ENCODE measurements around the gene EZH2.
A peak's percentile ranks its signal among the peaks of the same experiment; 100 is the strongest.

The EZH2 gene

DNA sequence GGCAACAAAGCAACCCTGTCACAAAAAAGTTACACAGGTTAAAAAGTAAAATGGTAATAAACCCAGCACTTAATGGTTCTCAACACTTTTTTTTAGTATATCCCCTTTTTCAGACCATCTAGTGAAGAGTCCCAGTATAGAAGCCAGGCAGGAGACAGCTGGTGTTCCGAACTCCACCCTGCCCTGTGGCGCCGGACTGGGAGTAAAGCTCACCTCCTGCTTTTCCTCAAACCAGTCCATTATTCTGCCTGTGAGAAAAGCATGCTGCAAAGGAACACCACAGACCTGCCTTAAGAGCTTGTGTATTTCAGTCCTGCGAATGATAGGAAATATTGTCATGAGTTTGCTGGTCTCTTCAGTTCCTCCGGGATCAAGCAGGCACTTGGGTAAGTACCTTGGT, 81.0 kb downstream of the EZH2 start:
- no peak for DNase-seq

DNA sequence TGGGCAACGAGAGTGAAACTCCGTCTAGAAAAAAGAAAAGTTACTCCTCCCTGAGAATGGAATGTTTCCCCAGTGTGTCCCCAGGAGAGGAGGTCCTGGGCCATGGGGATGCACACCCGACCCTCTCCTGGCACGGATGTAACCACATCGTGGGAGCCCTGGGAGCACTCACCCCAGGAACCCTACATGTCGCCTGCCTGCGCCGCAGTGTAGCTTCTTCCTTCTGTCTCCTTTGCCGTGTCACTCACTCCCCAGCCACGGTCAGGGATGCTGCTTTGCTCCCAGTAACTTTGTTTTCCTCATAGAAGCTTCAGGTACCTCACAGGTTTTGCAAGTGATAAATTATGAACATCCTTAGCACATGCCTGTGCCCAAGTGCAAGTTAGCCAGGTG, 82.0 kb downstream of the EZH2 start:
- no peak for DNase-seq

DNA sequence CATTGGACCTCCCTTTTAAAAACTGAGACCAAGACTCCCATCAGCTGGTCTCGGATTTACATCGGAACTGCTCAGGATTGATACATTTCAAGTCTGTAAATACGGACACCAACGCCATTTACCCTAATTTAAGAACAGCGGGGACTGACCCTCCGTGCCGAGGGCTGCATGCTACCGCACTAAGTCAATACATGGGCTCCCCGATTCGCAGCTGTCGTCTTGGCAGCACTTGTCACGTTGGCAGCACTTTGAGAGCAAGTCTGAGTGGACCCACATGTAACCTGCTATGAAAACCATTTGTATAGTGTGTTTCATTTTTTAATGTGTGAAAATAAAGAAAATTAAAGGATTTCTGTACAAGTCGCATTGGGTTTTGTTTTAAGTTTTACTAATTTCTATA, 83.4 kb downstream of the EZH2 start:
- no peak for DNase-seq

GRCh38 chr7:148799893-148800555, 84.1 kb downstream of the EZH2 start:
- no peak for DNase-seq

DNA sequence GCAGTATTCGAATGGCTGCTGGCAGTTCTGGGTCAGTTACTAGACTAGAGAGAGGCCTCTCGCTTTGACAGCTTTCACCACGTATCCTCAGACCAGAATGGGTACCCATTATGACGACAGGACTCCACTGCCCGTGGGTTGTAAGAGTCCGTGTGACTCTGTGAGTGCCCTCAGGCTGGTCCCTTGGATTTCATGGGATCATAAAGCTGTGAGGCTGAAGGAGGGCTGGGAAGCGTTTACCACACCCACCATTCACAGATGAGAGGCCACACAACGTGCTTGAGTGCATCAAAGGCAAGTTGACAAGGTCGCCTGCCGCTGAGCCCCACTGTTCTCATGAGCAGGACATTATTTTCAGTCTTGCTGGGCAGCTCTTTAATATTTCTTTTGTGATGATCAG, 87.2 kb downstream of the EZH2 start:
- no peak for DNase-seq

GRCh38 chr7:148794476-148794875, 89.6 kb downstream of the EZH2 start:
- no peak for DNase-seq

DNA sequence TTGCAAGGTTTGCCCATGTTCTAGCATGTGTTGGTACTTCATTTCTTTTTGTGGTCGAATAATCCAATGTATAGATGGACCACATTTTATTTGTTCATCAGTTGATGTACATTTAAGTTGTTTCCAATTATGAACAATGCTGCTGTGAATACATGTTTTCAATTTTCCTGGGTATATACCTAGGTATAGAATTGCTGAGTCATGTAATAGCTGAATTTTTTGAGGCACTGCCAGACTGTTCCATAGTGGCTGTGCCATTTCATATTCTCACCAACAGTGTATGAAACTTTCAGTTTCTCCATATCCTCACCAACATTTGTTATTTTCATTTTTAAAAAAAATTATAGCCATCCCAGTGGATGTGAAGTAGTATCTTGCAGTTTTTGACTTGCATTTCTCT, 90.5 kb downstream of the EZH2 start:
- no peak for DNase-seq

DNA sequence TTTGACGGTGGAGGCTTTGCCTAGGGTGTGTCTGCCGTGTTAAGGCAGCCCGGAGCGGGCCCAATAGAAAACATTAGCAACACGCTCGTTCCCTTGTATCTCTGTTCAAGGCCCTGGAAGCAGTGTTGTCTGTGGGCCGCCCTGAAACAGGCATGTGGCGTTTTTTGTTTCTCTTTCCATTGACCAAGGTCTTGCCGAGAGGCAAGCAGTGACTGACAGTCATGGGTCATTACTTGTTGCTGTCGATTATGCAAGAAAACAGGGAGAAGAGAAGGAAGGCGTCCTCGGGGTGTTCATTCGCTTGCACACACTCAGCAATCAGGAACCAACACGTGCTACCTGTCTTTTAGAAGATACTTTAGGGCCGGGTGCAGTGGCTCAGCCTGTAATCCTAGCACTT, 92.5 kb downstream of the EZH2 start:
- no peak for DNase-seq

GRCh38 chr7:148790850-148791249, 93.2 kb downstream of the EZH2 start:
- DNase-seq, result no peak

- no peak for DNase-seq
Observed at GRCh38 chr7:148790131-148790726, 93.9 kb downstream of the EZH2 start.

DNA sequence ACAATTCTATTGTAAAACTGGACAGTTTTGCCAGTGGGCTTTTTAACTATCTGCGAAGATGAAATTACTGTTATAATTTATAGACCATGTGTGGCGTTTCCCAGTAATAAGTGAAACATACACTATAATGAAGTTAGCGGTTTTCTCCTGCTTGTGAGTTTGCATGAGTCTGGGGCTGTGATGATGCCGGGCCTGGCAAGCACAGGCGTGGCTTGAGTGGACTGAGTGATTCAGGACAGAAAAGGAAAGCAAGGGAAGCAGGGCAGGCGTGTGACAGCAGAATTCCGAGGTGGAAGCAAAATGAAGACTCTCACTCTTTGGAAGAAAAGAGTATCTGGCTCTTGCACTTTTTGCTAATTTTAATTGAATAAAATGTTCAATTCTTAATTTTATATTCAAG, 94.9 kb downstream of the EZH2 start:
- no peak for DNase-seq

DNA sequence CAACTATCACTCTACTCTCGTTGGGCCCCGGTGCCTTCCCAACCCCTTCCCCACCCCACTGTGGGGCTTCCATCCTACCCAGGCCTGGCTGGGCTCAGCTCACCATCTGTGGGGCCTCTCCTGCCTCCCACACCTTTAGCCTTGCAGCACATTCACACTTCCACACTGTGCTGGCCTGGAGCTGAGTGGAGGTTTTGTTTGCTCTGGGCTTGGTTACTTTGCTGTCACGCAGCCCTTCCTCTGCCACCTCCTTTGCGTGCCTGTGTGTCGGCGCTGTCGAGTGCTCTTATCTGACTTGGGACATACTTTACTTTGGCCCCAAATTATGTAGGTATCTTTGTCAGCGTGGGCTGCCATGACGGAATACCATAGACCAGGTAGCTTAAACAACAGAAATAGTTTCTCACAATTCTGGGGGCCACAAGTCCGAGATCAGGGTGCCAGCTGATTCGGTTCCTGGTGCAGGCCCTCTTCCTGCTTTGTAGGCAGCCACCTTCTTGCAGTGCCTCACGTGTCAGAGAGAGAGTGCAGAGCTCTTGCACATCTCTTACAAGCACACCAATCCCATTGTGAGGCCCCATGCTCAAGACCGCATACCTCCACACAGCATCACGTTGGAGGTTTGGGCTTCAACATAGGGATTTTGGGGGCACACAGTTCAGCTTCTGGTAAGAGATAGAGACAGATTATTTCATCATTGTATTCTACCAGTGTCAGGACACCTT, 96.4 kb downstream of the EZH2 start:
- no peak for DNase-seq

DNA sequence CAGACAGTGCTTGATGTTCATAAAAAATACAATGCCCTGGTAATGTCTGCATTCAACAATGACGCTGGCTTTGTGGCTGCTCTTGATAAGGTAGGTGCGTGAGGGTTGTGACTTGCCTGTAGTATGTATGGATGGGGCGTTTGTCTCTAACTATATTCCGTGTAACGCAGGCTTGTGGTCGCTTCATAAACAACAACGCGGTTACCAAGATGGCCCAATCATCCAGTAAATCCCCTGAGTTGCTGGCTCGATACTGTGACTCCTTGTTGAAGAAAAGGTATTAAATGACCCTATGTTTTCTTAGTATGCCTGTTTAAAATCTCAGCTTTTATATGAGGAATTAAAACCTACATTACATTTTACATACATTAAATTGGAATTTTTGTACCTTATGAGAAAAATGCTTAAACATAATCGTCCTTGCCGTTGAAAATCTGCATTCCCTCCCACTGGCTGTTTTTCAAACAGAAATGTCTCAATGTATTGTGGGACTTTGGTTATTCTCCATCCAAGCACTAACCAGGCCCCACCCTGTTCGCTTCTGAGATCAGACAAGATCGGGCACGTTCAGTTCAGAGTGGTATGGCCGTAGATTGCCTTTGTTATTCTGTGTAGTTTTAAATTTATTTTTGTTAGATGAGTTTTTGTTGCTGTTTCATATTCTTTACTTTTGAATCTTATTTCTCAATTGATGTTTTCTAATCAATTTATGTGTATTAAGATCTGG, 100.1 kb downstream of the EZH2 start:
- no peak for DNase-seq

- no peak for DNase-seq
Observed at GRCh38 chr7:148782757-148783456, 101.2 kb downstream of the EZH2 start.

- no peak for DNase-seq
Observed at GRCh38 chr7:148774471-148774870, 109.6 kb downstream of the EZH2 start.

GRCh38 chr7:148773334-148773733, 110.8 kb downstream of the EZH2 start:
- DNase-seq, result no peak

GRCh38 chr7:148772297-148773089, 111.6 kb downstream of the EZH2 start:
- peak in 1 of 4 experiments; percentile 13 for DNase-seq

GRCh38 chr7:148770004-148770403, 114.1 kb downstream of the EZH2 start:
- DNase-seq, result no peak

DNA sequence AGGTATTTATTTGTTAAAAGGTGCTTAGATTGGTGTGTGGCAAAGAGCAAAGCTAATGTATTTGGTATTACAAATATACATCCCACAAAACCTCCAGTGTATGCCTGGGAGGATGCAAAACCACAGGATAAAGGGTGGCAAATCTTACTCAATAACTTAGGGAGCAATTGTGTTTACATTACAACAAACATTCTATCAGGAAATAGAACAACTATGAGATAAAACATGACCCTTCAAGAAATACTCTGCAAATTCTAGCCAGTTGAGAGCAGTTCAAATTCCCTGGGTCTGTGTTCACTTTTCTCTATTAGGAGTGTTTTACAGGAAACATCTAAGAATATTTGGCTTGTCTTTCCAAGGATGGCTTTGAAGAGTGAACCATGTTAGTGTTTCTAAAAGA, 120.5 kb downstream of the EZH2 start:
- DNase-seq, result no peak

GRCh38 chr7:148761499-148762278, 122.4 kb downstream of the EZH2 start:
- DNase-seq, result no peak

All from activated CD4-positive, CD25-positive, alpha-beta regulatory T cell (primary cell).